ENCODE results near the gene PARD3. TPM values are rescaled to one million over a fixed set of nuclear protein-coding genes. Genes with fewer than 3 reads are reported as not detected.

The PARD3 gene
- total RNA-seq, 2 donors from 2014 or later: 31.6 to 41.6 TPM

- Histone ChIP-seq H3K4me3 (no peak overlapping the region), H3K27me3 (no peaks in the 10 kb centered on the region), H3K9me3 (no peaks in the 10 kb centered on the region), H3K4me1 (no peaks in the 10 kb centered on the region), H3K36me3 (no peaks in the 10 kb centered on the region), H3K27ac (no peak overlapping the region)
- TF ChIP-seq CTCF (IDR thresholded peaks at IDR 0.05): no peak
- DNase-seq (ENCODE audit: low spot score): no peak
Observed at GRCh38 chr10:34148305-34148657, 666.8 kb downstream of the PARD3 start.

GRCh38 chr10:34147641-34148304, 667.3 kb downstream of the PARD3 start:
- Histone ChIP-seq H3K27me3 (no peaks in the 10 kb centered on the region), H3K9me3 (no peaks in the 10 kb centered on the region), H3K36me3 (no peaks in the 10 kb centered on the region), H3K4me1 (no peaks in the 10 kb centered on the region), H3K4me3 (no peak overlapping the region), H3K27ac (no peak overlapping the region)
- no peak for DNase-seq (ENCODE audit: low spot score)
- TF ChIP-seq CTCF (IDR thresholded peaks at IDR 0.05): no peak

- no peaks in the 10 kb centered on the region for H3K36me3 ChIP-seq
- DNase-seq (ENCODE audit: low spot score): no peak
- no peak for TF ChIP-seq CTCF (IDR thresholded peaks at IDR 0.05)
- no peak overlapping the region for H3K27ac ChIP-seq
- H3K4me3 ChIP-seq: no peak overlapping the region
- no peaks in the 10 kb centered on the region for H3K9me3 ChIP-seq
- H3K4me1 ChIP-seq: no peaks in the 10 kb centered on the region
- no peaks in the 10 kb centered on the region for H3K27me3 ChIP-seq
Observed at GRCh38 chr10:34145715-34146114, 669.4 kb downstream of the PARD3 start.

GRCh38 chr10:34143466-34143865, 671.6 kb downstream of the PARD3 start:
- TF ChIP-seq CTCF (IDR thresholded peaks at IDR 0.05): no peak
- H3K4me3 ChIP-seq: no peak overlapping the region
- H3K27me3 ChIP-seq: no peaks in the 10 kb centered on the region
- H3K36me3 ChIP-seq: no peaks in the 10 kb centered on the region
- no peaks in the 10 kb centered on the region for H3K9me3 ChIP-seq
- H3K27ac ChIP-seq: no peak overlapping the region
- no peak for DNase-seq (ENCODE audit: low spot score)
- no peaks in the 10 kb centered on the region for H3K4me1 ChIP-seq

- Histone ChIP-seq H3K27ac (no peak overlapping the region), H3K4me3 (no peak overlapping the region)
- TF ChIP-seq CTCF (IDR thresholded peaks at IDR 0.05): no peak
Observed at GRCh38 chr10:34141032-34141680, 673.9 kb downstream of the PARD3 start.

GRCh38 chr10:34139559-34139958, 675.5 kb downstream of the PARD3 start:
- no peak overlapping the region for H3K4me3 ChIP-seq
- no peak overlapping the region for H3K27ac ChIP-seq
- no peaks in the 10 kb centered on the region for H3K27me3 ChIP-seq
- H3K36me3 ChIP-seq: no peaks in the 10 kb centered on the region
- H3K4me1 ChIP-seq: no peaks in the 10 kb centered on the region
- DNase-seq (ENCODE audit: low spot score): no peak
- H3K9me3 ChIP-seq: no peaks in the 10 kb centered on the region
- no peak for TF ChIP-seq CTCF (IDR thresholded peaks at IDR 0.05)

More at GRCh38 chr10:34141032-34141680, 673.9 kb downstream of the PARD3 start:
- Histone ChIP-seq H3K4me1 (no peaks in the 10 kb centered on the region), H3K27me3 (no peaks in the 10 kb centered on the region), H3K9me3 (no peaks in the 10 kb centered on the region), H3K36me3 (no peaks in the 10 kb centered on the region)
- DNase-seq (ENCODE audit: low spot score): no peak
